B cell (primary cell): ENCODE measurements around the gene ASB4. TPM values are rescaled to one million over a fixed set of nuclear protein-coding genes. Genes with fewer than 3 reads are reported as not detected.

ENCODE experiments used
- ATAC-seq: fragments of 200-7000 bp; cut with Tn5 transposase; one replicate; pipeline ENCODE4 v1.10.0; 2021; ENCODE audit warnings: low read depth, mild to moderate bottlenecking, moderate number of reproducible peaks, moderate library complexity
- CTCF ChIA-PET: fragments of 350-600 bp; sonication (Branson Sonifier 250); formaldehyde crosslinking; loops from one replicate; lab custom pipeline; 2021; ENCODE audit warnings: antibody characterized with exemption, inconsistent platforms; lab: Charles Lee
- POLR2A ChIA-PET: fragments of 350-600 bp; sonication (Branson Sonifier 250); formaldehyde crosslinking; loops from one replicate; lab custom pipeline; 2021; ENCODE audit warnings: antibody characterized with exemption; lab: Charles Lee
- DNase-seq: peaks from one replicate; pipeline ENCODE4 v3.0.0; 2013
- H2AFZ ChIP-seq: 2 replicates; pipeline ENCODE4 v1.6.1; 2012; ENCODE audit warnings: mild to moderate bottlenecking, low read depth, low read length; ENCODE audit not compliant: insufficient read depth, poor library complexity, severe bottlenecking
- H3K27ac ChIP-seq, 2 donors: 1 replicate in 1 of 2; 2 replicates in 1 of 2; pipeline ENCODE4 v1.5.1; 2012 to 2013; ENCODE audit warnings: low read length in 2 of 2, mild to moderate bottlenecking in 2 of 2, moderate library complexity in 1 of 2
- H3K27me3 ChIP-seq, 4 experiments: fragments of 200-600 bp in 1 of 4; sonication (generic) in 1 of 4; replicated peaks in 1 of 4; 1 replicate in 2 of 4; 2 replicates in 2 of 4; pipeline versions ENCODE4 v1.6.1 to v1.7.0; 2013 to 2016; ENCODE audit warnings: low read length in 3 of 4, mild to moderate bottlenecking in 2 of 4, mixed read lengths in 1 of 4, moderate library complexity in 1 of 4; ENCODE audit not compliant: insufficient read depth in 4 of 4, control insufficient read depth in 3 of 4; ENCODE audit errors: control extremely low read depth in 1 of 4
- H3K36me3 ChIP-seq, 2 experiments: replicated peaks in 1 of 2; 1 replicate in 1 of 2; 2 replicates in 1 of 2; pipeline versions ENCODE4 v1.6.1 to v1.7.1; 2013; ENCODE audit warnings: low read length in 1 of 2; ENCODE audit not compliant: insufficient read depth in 2 of 2, control insufficient read depth in 1 of 2; ENCODE audit errors: control extremely low read depth in 1 of 2, extremely low read depth in 1 of 2
- H3K4me1 ChIP-seq, 2 donors: fragments of 200-600 bp in 1 of 2; sonication (generic) in 1 of 2; 1 replicate in 1 of 2; 2 replicates in 1 of 2; pipeline versions ENCODE4 v1.5.1 to v1.6.1; 2013 to 2017; ENCODE audit warnings: low read length in 2 of 2; ENCODE audit not compliant: control insufficient read depth in 2 of 2, insufficient read depth in 2 of 2
- H3K4me2 ChIP-seq: replicated peaks from 2 replicates; pipeline ENCODE3; 2012; ENCODE audit warnings: mild to moderate bottlenecking, low read depth, low read length; ENCODE audit not compliant: poor library complexity, severe bottlenecking
- H3K4me3 ChIP-seq, 5 experiments: fragments of 200-600 bp in 1 of 5; sonication (generic) in 1 of 5; 1 replicate in 3 of 5; 2 replicates in 2 of 5; pipeline versions ENCODE4 v1.5.1 to v1.7.0; 2011 to 2016; ENCODE audit warnings: low read length in 4 of 5, mild to moderate bottlenecking in 4 of 5, low read depth in 2 of 5, control low read depth in 1 of 5, moderate library complexity in 1 of 5; ENCODE audit not compliant: insufficient read depth in 1 of 5; ENCODE audit errors: control extremely low read depth in 1 of 5, extremely low read depth in 1 of 5
- H3K79me2 ChIP-seq: fragments of 200-600 bp; sonication (generic); one replicate; pipeline ENCODE4 v1.6.0; 2016; ENCODE audit warnings: low read length; ENCODE audit not compliant: control insufficient read depth, insufficient read depth
- H3K9ac ChIP-seq: fragments of 200-600 bp; sonication (generic); 2 replicates; pipeline ENCODE4 v1.6.1; 2017; ENCODE audit warnings: mild to moderate bottlenecking, low read length, moderate library complexity
- H3K9me3 ChIP-seq, 3 donors: one replicate each; pipeline versions ENCODE4 v1.6.1 to v1.7.1; 2013; ENCODE audit warnings: low read length in 2 of 3; ENCODE audit not compliant: control insufficient read depth in 2 of 3, insufficient read depth in 1 of 3; ENCODE audit errors: control extremely low read depth in 1 of 3
- H4K20me1 ChIP-seq: 2 replicates; pipeline ENCODE4 v1.6.0; 2012; ENCODE audit warnings: mild to moderate bottlenecking, low read length; ENCODE audit not compliant: insufficient read depth, control insufficient read depth, poor library complexity, severe bottlenecking
- H3K27ac Mint-ChIP-seq: one replicate; pipeline ENCODE4 v1.8.0; 2021; ENCODE audit warnings: mixed read lengths
- H3K27me3 Mint-ChIP-seq: one replicate; pipeline ENCODE4 v1.8.0; 2021; ENCODE audit warnings: mixed read lengths
- H3K4me1 Mint-ChIP-seq: one replicate; pipeline ENCODE4 v1.8.0; 2021; ENCODE audit warnings: mixed read lengths
- H3K4me3 Mint-ChIP-seq: one replicate; pipeline ENCODE4 v1.8.0; 2021; ENCODE audit warnings: mixed read lengths
- H3K9me3 Mint-ChIP-seq: one replicate; pipeline ENCODE4 v1.8.0; 2022; ENCODE audit warnings: mixed read lengths; ENCODE audit not compliant: insufficient read depth
- CTCF ChIP-seq: fragments of 200-600 bp; IDR thresholded peaks from one replicate; pipeline ENCODE4 v1.8.0; 2022; ENCODE audit warnings: antibody characterized with exemption, mild to moderate bottlenecking
- EZH2 ChIP-seq: IDR thresholded peaks from 2 replicates; pipeline ENCODE4 v1.6.1; 2012; ENCODE audit warnings: borderline replicate concordance, low read depth, mild to moderate bottlenecking, moderate library complexity, low read length; ENCODE audit not compliant: insufficient read depth, poor library complexity, severe bottlenecking
- WGBS: methylation state at CpG from one replicate; pipeline ENCODE4 v1.1.5; 2013; ENCODE audit warnings: missing lambda C conversion rate; ENCODE audit not compliant: insufficient coverage; 5-methylcytosine and 5-hydroxymethylcytosine counted together
- intact Hi-C: fragments of 100-400 bp; cut with micrococcal nuclease; formaldehyde crosslinking; loops from one replicate; pipeline ENCODE4 v1.10.0; 2022
- polyA plus RNA-seq: library from polyadenylated mRNA; depleted of rRNA; stranded (reverse); fragments of >200 nt; gene quantifications from 2 replicates; pipeline ENCODE4 v1.2.3, GENCODE V29; 2012
- total RNA-seq, 2 donors: library from RNA; stranded (reverse); fragments of 120-200 nt in 1 of 2; gene quantifications; 1 replicate in 1 of 2; 2 replicates in 1 of 2; pipeline versions ENCODE4 v1.2.3 to v1.2.4, GENCODE V29; 2013 to 2022

The ASB4 gene
- total and polyA plus RNA-seq, 2 donors (not counting 1 experiment from before 2014, with no cell fraction given), result not detected

GRCh38 chr7:95476072-95476847, 9.5 kb upstream of the ASB4 start:
- no peak overlapping the region for H3K4me3 Mint-ChIP-seq
- H3K9ac ChIP-seq, result no peak overlapping the region
- H3K4me1 ChIP-seq, result no peaks in the 10 kb centered on the region
- H3K4me2 ChIP-seq, result no peak overlapping the region
- peak overlapping the region; percentile 39 for H2AFZ ChIP-seq
- H3K27me3 ChIP-seq, result no peaks in the 10 kb centered on the region
- H3K79me2 ChIP-seq, result no peaks in the 10 kb centered on the region
- H3K9me3 Mint-ChIP-seq, result no peaks in the 10 kb centered on the region
- intact Hi-C loops, result loop anchor here (5.0 to 10.0 kb wide), 2 partner anchors 131 to 809 kb away; no protein-coding TSS in a partner anchor
- H3K4me3 ChIP-seq, result no peak overlapping the region
- POLR2A ChIA-PET, result no interaction called here
- H3K4me1 Mint-ChIP-seq, result peaks cover 3% of the 10 kb centered on the region
- ATAC-seq, result no peak
- DNase-seq, result no peak
- H3K36me3 ChIP-seq, result no peaks in the 10 kb centered on the region
- peaks cover 8% of the 10 kb centered on the region for H3K27me3 Mint-ChIP-seq
- H4K20me1 ChIP-seq, result no peaks in the 10 kb centered on the region
- CTCF ChIA-PET, result interaction anchor here (0.5 to 12.6 kb wide), 42 partner anchors 9 to 1650 kb away, joined by 3 to 246 read pairs (median 4); partner anchors contain the start of genes ASB4, PON3 and SGCE
- WGBS, result 75% methylated on average over 1 of the region's 9 CpGs
- TF ChIP-seq EZH2 (no peak), CTCF (no peak)
- H3K27ac Mint-ChIP-seq, result no peak overlapping the region
- H3K9me3 ChIP-seq, result no peaks in the 10 kb centered on the region
- no peak overlapping the region for H3K27ac ChIP-seq
